ENCODE results near the gene MANSC1. TPM values are rescaled to one million over a fixed set of nuclear protein-coding genes. Genes with fewer than 3 reads are reported as not detected.

Gene MANSC1
- total and polyA plus RNA-seq, 2 of the 13 experiments (the other 11 are each of a cell fraction or from before 2014, with no cell fraction given) = 1.9 to 4.2 TPM

DNA sequence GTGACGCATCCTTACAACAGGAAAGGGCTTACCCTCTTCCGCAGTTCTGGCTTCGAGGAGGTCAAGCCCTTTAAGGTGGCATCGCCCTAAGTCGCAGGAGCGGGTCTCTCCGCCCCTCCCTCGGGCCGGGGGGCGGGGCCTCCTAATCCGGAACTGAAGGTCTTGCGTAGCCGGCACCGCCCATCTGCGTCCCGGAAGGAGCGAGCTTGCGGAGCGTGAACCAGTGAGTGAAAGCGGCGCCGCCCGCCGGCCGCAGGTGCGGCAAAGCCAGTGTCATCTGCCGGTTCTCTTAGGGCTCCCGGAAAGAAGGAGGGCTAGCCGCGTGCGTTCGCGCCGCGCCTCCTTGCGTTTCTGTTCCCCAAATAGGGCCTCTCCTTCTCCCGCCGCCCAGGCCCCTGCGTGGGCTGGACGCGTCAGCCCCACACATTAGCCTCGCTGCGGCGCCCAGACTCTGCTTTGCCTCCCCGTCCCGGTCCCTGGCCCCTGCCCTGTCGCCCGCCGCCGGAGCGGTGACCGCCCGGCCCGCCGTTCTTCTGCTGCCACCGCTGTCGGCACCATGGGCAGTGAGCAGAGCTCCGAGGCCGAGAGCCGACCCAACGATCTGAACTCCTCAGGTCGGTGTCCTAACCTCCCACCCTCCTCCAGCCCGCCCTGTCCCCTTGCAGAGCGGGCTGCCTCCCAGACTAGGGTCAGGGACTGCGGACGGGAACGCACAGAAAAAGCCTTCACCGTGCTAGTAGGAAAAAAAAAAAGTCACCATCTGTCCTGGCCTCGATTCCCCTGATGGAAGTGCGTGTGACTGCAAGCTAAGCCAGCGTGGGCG is 7.1 kb upstream of the MANSC1 start, which contains the start of gene BORCS5 (continued):
- TF ChIP-seq ZNF280D (CRISPR knock-in tag; IDR thresholded peaks at IDR 0.05) (peak; percentile 73), KAT8 (CRISPR knock-in tag; IDR thresholded peaks at IDR 0.05) (peak; percentile 95), MTF2 (CRISPR knock-in tag; IDR thresholded peaks at IDR 0.05; ENCODE audit: borderline replicate concordance) (peak; percentile 63; the same call in 1 of the 2 replicates), MEIS1 (CRISPR knock-in tag; IDR thresholded peaks at IDR 0.05; ENCODE audit: borderline replicate concordance) (peak; percentile 86), IKZF1 (IDR thresholded peaks at IDR 0.05) (no peak), ZNF768 (CRISPR knock-in tag; IDR thresholded peaks at IDR 0.05) (peak; percentile 73; the same call in 1 of the 2 replicates), POLR2A (IDR thresholded peaks at IDR 0.05; ENCODE audit: insufficient read depth in 1 of 2, low read depth in 2 of 2, low read length in 2 of 2) (peak; percentile 96 to 97), ZNF616 (CRISPR knock-in tag; IDR thresholded peaks at IDR 0.05; ENCODE audit: low read depth) (0 out of 2 replicates have a peak, but pooled peaks have one; percentile 59), ZNF20 (CRISPR knock-in tag; IDR thresholded peaks at IDR 0.05) (no peak), SNAPC5 (CRISPR knock-in tag; IDR thresholded peaks at IDR 0.05; ENCODE audit: borderline replicate concordance) (no peak), YY1 (IDR thresholded peaks at IDR 0.05; ENCODE audit: insufficient read depth, insufficient replicate concordance, low read depth, low read length) (peak; percentile 45), SP140L (CRISPR knock-in tag; IDR thresholded peaks at IDR 0.05; ENCODE audit: borderline replicate concordance) (no peak), ZNF589 (CRISPR knock-in tag; conservative IDR thresholded peaks at IDR 0.05) (no peak), HNRNPH1 (optimal IDR thresholded peaks at IDR 0.05; ENCODE audit: low read depth, low read length) (no peak)
- TF ChIP-seq, protein P1, sequence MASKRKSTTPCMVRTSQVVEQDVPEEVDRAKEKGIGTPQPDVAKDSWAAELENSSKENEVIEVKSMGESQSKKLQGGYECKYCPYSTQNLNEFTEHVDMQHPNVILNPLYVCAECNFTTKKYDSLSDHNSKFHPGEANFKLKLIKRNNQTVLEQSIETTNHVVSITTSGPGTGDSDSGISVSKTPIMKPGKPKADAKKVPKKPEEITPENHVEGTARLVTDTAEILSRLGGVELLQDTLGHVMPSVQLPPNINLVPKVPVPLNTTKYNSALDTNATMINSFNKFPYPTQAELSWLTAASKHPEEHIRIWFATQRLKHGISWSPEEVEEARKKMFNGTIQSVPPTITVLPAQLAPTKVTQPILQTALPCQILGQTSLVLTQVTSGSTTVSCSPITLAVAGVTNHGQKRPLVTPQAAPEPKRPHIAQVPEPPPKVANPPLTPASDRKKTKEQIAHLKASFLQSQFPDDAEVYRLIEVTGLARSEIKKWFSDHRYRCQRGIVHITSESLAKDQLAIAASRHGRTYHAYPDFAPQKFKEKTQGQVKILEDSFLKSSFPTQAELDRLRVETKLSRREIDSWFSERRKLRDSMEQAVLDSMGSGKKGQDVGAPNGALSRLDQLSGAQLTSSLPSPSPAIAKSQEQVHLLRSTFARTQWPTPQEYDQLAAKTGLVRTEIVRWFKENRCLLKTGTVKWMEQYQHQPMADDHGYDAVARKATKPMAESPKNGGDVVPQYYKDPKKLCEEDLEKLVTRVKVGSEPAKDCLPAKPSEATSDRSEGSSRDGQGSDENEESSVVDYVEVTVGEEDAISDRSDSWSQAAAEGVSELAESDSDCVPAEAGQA (IDR thresholded peaks at IDR 0.05; ENCODE audit: low read depth) = no peak; the same call in 1 of the 2 replicates
- TF ChIP-seq, protein P1 (CRISPR knock-in tag; IDR thresholded peaks at IDR 0.05; ENCODE audit: borderline replicate concordance) = no peak
- TF ChIP-seq, protein P2, sequence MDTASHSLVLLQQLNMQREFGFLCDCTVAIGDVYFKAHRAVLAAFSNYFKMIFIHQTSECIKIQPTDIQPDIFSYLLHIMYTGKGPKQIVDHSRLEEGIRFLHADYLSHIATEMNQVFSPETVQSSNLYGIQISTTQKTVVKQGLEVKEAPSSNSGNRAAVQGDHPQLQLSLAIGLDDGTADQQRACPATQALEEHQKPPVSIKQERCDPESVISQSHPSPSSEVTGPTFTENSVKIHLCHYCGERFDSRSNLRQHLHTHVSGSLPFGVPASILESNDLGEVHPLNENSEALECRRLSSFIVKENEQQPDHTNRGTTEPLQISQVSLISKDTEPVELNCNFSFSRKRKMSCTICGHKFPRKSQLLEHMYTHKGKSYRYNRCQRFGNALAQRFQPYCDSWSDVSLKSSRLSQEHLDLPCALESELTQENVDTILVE (CRISPR knock-in tag; IDR thresholded peaks at IDR 0.05) = peak; percentile 89; the same call in 1 of the 2 replicates
- TF ChIP-seq, protein P3, sequence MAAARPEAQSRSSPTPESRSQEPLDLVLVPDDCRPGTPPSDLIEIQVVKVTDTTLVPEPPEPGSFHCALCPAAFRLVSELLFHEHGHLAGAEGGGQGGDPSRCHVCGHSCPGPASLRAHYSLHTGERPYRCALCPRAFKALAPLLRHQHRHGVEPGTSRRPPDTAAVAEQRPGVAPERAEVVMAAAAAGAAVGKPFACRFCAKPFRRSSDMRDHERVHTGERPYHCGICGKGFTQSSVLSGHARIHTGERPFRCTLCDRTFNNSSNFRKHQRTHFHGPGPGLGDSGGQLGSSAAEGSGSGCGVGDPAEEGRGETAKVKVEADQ (CRISPR knock-in tag; IDR thresholded peaks at IDR 0.05; ENCODE audit: borderline replicate concordance) = no peak

All from HepG2 (cell line).